Heart left ventricle (tissue), 13 donors: ENCODE data around the gene ARG1.

Experiments
- POLR2A ChIP-seq, 2 donors: fragments of 450-650 bp; IDR thresholded peaks; one replicate each; pipeline ENCODE4 v1.6.1; 2017; ENCODE audit warnings: antibody characterized with exemption in 2 of 2, mild to moderate bottlenecking in 2 of 2, moderate library complexity in 2 of 2
- TF ChIP-seq, protein P1 (sequence below), 12 donors: fragments of 200-600 bp; sonication (generic) in 4 of 12; IDR thresholded peaks; one replicate each; pipeline versions ENCODE4 v1.5.0 to v1.8.0; 2018 to 2022; ENCODE audit warnings: antibody characterized with exemption in 12 of 12, mild to moderate bottlenecking in 5 of 12
- donor health status: ischemic (EF 13 %, LVEDD 7.1; RV severe dilation, severe dysfunction).
- donor health status: DM: no; HTN: yes; CAD: no.
- donor health status: DM: no; HTN: no; CAD: no.
- donor health status: ischemic (EF 25% LVEDD 6.9; RV normal size, moderate dysfunction).
- donor health status: ischemic (EF 25% LVEDD 5.7; RV mildly dilated, moderate dysfunction).
- donor health status: ischemic (EF 35%, LVEDD 5.7; RV mildly dilated, moderate dysfunction).
- donor health status: nonischemic (EF 11% LVEDD 7.7; RV severe dilation, severe dysfunction).
- donor health status: DM: yes; HTN: yes; CAD: no.
- donor health status: PGD.
- donor health status: ischemic (EF 29% LVEDD 5.4; RV normal size, mild dysfunction).
- donor health status: nonischemic (EF 23%, LVEDD 6.1; RV moderate dilation, normal function).

DNA sequence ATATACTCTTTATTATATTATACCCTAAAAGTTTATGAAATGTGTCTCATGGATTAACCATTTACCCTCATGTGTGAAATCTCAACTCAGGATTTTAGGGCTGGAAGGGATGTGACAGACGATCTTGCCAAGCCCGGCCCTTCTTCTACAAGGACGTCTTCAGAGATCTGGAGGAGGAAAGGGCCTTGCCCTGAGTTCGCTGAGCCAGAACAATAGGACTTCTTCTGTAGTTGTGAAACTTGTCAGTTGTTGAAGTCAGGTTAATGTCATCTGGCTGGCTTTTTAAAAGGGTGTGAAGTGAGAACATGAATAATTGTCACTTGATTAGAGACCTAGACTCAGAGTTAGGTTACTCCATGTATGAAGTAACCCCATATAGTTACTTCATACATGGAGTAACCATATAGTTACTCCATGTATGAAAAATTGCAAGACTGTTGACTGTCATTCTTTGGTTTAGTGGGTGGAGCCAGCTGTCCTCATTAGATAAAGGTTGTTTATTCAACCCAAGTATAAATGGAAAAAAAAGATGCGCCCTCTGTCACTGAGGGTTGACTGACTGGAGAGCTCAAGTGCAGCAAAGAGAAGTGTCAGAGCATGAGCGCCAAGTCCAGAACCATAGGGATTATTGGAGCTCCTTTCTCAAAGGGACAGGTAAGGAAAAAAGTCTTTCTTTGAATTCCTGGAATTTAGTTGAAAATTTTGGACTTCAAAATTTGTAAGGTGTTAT is at the start of gene ARG1:
- TF ChIP-seq, protein P1, sequence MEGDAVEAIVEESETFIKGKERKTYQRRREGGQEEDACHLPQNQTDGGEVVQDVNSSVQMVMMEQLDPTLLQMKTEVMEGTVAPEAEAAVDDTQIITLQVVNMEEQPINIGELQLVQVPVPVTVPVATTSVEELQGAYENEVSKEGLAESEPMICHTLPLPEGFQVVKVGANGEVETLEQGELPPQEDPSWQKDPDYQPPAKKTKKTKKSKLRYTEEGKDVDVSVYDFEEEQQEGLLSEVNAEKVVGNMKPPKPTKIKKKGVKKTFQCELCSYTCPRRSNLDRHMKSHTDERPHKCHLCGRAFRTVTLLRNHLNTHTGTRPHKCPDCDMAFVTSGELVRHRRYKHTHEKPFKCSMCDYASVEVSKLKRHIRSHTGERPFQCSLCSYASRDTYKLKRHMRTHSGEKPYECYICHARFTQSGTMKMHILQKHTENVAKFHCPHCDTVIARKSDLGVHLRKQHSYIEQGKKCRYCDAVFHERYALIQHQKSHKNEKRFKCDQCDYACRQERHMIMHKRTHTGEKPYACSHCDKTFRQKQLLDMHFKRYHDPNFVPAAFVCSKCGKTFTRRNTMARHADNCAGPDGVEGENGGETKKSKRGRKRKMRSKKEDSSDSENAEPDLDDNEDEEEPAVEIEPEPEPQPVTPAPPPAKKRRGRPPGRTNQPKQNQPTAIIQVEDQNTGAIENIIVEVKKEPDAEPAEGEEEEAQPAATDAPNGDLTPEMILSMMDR (IDR thresholded peaks at IDR 0.05), result no peak
- no peak for TF ChIP-seq POLR2A (IDR thresholded peaks at IDR 0.05)
